ENCODE measurements around the gene CPB2. TPM values are rescaled to one million over a fixed set of nuclear protein-coding genes. Genes with fewer than 3 reads are reported as not detected.
A peak's percentile ranks its signal among the peaks of the same experiment; 100 is the strongest.

Gene CPB2
- total and polyA plus RNA-seq, 9 of the 15 experiments (the other 6 are each of a cell fraction or from before 2014, with no cell fraction given) = 0.03 to 0.16 (median 0.07) TPM; not detected in 6

DNA sequence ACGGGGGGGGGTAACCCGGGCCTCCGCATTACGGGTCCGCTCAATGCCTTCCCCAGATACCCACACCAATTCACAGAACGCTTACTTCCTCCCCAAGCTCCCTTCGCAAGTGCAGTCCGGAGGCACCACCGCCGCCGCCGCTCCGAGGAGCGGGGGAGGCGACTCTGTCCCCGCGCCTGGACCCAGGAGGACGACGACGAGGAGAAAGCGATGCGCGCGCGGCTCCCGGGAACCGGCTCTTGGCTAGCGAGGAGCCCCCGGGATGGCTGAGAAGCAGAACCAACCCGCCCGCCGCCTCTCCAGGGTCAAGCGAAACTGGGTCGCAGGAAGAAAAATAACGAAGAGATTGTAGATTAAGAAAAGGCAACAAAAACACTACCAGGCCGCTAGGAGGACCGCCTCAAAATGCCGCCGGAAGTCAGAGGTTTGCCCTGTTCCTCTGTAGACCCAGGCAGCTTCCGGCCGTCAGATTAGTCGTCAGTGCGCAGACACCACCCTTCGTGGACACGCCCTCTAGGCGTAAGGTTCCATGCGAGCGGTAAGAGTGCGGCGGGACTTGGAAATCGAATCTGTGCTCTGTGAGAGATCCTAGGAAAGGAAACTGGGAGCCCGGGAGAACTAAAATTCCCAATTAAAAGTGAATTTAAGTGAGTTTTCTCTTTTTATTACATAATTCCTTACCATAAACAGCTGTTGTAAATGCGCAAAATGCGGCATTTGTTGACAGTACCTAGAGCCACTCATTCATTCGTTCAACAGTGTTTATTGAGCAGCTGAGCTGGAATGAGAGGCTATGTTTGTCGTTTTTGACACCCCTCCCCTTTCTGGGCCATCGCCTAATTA is 52.3 kb downstream of the CPB2 start, which contains the start of gene ZC3H13 (continued):
- TF ChIP-seq, protein P1, sequence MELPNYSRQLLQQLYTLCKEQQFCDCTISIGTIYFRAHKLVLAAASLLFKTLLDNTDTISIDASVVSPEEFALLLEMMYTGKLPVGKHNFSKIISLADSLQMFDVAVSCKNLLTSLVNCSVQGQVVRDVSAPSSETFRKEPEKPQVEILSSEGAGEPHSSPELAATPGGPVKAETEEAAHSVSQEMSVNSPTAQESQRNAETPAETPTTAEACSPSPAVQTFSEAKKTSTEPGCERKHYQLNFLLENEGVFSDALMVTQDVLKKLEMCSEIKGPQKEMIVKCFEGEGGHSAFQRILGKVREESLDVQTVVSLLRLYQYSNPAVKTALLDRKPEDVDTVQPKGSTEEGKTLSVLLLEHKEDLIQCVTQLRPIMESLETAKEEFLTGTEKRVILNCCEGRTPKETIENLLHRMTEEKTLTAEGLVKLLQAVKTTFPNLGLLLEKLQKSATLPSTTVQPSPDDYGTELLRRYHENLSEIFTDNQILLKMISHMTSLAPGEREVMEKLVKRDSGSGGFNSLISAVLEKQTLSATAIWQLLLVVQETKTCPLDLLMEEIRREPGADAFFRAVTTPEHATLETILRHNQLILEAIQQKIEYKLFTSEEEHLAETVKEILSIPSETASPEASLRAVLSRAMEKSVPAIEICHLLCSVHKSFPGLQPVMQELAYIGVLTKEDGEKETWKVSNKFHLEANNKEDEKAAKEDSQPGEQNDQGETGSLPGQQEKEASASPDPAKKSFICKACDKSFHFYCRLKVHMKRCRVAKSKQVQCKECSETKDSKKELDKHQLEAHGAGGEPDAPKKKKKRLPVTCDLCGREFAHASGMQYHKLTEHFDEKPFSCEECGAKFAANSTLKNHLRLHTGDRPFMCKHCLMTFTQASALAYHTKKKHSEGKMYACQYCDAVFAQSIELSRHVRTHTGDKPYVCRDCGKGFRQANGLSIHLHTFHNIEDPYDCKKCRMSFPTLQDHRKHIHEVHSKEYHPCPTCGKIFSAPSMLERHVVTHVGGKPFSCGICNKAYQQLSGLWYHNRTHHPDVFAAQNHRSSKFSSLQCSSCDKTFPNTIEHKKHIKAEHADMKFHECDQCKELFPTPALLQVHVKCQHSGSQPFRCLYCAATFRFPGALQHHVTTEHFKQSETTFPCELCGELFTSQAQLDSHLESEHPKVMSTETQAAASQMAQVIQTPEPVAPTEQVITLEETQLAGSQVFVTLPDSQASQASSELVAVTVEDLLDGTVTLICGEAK (IDR thresholded peaks at IDR 0.05) = peak; percentile 96
- TF ChIP-seq, protein P1 (CRISPR knock-in tag; IDR thresholded peaks at IDR 0.05) = no peak
- 0 out of 4 replicates have a peak, but pooled peaks of 1 of the 2 experiments have one; percentile 29 for TF ChIP-seq KDM4B (IDR thresholded peaks at IDR 0.05; ENCODE audit: borderline replicate concordance in 2 of 2, low read depth in 1 of 2)
- TF ChIP-seq TEAD1 (CRISPR knock-in tag; IDR thresholded peaks at IDR 0.05) = no peak
- TF ChIP-seq CSDE1 (IDR thresholded peaks at IDR 0.05) = peak in 1 of 2 experiments; percentile 30; a peak in 1 of 4 replicates
- TF ChIP-seq POLR2A (conservative IDR thresholded peaks at IDR 0.05) = peak; percentile 86
- TF ChIP-seq GABPB2 (CRISPR knock-in tag; conservative IDR thresholded peaks at IDR 0.05) = no peak
- no peak for TF ChIP-seq ZNF766 (CRISPR knock-in tag; conservative IDR thresholded peaks at IDR 0.05)
- TF ChIP-seq, protein P2, sequence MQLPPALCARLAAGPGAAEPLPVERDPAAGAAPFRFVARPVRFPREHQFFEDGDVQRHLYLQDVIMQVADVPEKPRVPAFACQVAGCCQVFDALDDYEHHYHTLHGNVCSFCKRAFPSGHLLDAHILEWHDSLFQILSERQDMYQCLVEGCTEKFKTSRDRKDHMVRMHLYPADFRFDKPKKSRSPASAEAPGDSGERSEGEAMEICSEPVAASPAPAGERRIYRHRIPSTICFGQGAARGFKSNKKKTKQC (CRISPR knock-in tag; IDR thresholded peaks at IDR 0.05) = peak; percentile 31; the same call in 1 of the 2 replicates
- TF ChIP-seq JUND (IDR thresholded peaks at IDR 0.05; ENCODE audit: borderline replicate concordance, low read depth, low read length) = peak; percentile 57; the same call in 1 of the 2 replicates
- no peak for TF ChIP-seq JUND (tag; IDR thresholded peaks at IDR 0.05; ENCODE audit: borderline replicate concordance, low read depth, low read length)
- TF ChIP-seq CREB1 (IDR thresholded peaks at IDR 0.05) = peak; percentile 96
- TF ChIP-seq CREB1 (CRISPR knock-in tag; IDR thresholded peaks at IDR 0.05) = peak; percentile 93
- TF ChIP-seq YY1 (IDR thresholded peaks at IDR 0.05; ENCODE audit: borderline replicate concordance in 1 of 3, control insufficient read depth in 1 of 3, extremely low read depth in 1 of 3, insufficient read depth in 3 of 3, insufficient read length in 1 of 3, insufficient replicate concordance in 2 of 3, low read depth in 1 of 3, low read length in 2 of 3) = peak in 2 of 3 experiments; percentile 54 to 64
- TF ChIP-seq, protein P3, sequence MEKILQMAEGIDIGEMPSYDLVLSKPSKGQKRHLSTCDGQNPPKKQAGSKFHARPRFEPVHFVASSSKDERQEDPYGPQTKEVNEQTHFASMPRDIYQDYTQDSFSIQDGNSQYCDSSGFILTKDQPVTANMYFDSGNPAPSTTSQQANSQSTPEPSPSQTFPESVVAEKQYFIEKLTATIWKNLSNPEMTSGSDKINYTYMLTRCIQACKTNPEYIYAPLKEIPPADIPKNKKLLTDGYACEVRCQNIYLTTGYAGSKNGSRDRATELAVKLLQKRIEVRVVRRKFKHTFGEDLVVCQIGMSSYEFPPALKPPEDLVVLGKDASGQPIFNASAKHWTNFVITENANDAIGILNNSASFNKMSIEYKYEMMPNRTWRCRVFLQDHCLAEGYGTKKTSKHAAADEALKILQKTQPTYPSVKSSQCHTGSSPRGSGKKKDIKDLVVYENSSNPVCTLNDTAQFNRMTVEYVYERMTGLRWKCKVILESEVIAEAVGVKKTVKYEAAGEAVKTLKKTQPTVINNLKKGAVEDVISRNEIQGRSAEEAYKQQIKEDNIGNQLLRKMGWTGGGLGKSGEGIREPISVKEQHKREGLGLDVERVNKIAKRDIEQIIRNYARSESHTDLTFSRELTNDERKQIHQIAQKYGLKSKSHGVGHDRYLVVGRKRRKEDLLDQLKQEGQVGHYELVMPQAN (IDR thresholded peaks at IDR 0.05; ENCODE audit: borderline replicate concordance) = peak; percentile 61; the same call in 1 of the 2 replicates
